ENCODE results near the gene UBE2S. TPM values are rescaled to one million over a fixed set of nuclear protein-coding genes. Genes with fewer than 3 reads are reported as not detected.
A peak's percentile ranks its signal among the peaks of the same experiment; 100 is the strongest.

Gene UBE2S
- total RNA-seq, 1 experiment from 2014 or later = 393 TPM

DNA sequence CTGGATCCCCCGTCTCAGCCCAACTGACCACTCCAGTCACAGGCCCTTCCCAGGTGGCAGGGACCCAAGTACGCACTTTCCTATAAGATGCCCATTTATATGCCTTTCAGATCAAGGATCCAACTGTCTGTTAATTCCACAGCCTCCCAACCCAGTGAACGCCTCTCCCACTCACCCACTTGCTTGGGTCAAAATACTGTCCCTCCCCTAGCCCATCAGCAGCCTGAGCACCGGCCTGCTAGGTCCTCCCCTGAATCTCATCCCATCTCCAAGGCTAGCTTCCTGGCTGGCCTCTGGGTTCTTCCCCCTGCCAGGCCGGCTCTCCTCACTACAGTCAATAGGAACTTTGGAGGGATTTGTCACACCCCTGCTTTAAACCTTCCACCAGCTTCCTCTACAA is 1.9 kb downstream of the UBE2S start:
- no peak overlapping the region for H2BK20ac ChIP-seq (ENCODE audit: low read depth, low read length, poor library complexity, severe bottlenecking)
- H2BK12ac ChIP-seq (ENCODE audit: insufficient read length, low read depth, low read length) = no peak overlapping the region
- no peak overlapping the region for H3K56ac ChIP-seq (ENCODE audit: insufficient read length, low read depth, low read length)
- Mint-ChIP-seq H3K36me3 (ENCODE audit: insufficient read depth in 1 of 3, low read depth in 3 of 3) (peaks cover 51 to 65% (median 61%) of the 10 kb centered on the region in 3 experiments), H3K4me3 (peak overlapping the region; percentile 88 to 90), H3K27me3 (ENCODE audit: low read depth) (peaks cover 15% of the 10 kb centered on the region), H3K4me1 (peaks cover 19 to 42% of the 10 kb centered on the region in 2 experiments), H3K9me3 (peaks cover 20% of the 10 kb centered on the region in 2 experiments), H3K27ac (peak overlapping the region in 2 of 3 experiments; percentile 61 to 79; a peak in 4 of 7 replicates)
- H3K9me3 ChIP-seq (ENCODE audit: control insufficient read depth, low read depth, low read length) = no peaks in the 10 kb centered on the region
- peaks cover 7% of the 10 kb centered on the region for H3K79me1 ChIP-seq (ENCODE audit: insufficient read depth, low read depth, low read length, poor library complexity, severe bottlenecking)
- H3K23ac ChIP-seq (ENCODE audit: insufficient read length, low read depth, low read length) = no peak overlapping the region
- no peak overlapping the region for H4K5ac ChIP-seq (ENCODE audit: insufficient read length, low read depth, low read length)
- no CpG with 5 or more reads among the region's 5 CpGs for WGBS (ENCODE audit: extremely low coverage, insufficient read length, low lambda C conversion rate)
- H3K4me1 ChIP-seq (ENCODE audit: insufficient read depth, low read length) = no peaks in the 10 kb centered on the region; the same call in 1 of the 2 replicates
- H4K91ac ChIP-seq (ENCODE audit: insufficient read length, low read depth, low read length) = no peak overlapping the region
- no peak for DNase-seq
- no peak overlapping the region for H4K8ac ChIP-seq (replicated peaks; ENCODE audit: insufficient read length, low read depth, low read length)
- H3K27ac ChIP-seq (ENCODE audit: insufficient read length, low read depth, low read length) = no peak overlapping the region
- no peak overlapping the region for H3K14ac ChIP-seq (ENCODE audit: insufficient read depth, low read length)
- TF ChIP-seq, protein P1, sequence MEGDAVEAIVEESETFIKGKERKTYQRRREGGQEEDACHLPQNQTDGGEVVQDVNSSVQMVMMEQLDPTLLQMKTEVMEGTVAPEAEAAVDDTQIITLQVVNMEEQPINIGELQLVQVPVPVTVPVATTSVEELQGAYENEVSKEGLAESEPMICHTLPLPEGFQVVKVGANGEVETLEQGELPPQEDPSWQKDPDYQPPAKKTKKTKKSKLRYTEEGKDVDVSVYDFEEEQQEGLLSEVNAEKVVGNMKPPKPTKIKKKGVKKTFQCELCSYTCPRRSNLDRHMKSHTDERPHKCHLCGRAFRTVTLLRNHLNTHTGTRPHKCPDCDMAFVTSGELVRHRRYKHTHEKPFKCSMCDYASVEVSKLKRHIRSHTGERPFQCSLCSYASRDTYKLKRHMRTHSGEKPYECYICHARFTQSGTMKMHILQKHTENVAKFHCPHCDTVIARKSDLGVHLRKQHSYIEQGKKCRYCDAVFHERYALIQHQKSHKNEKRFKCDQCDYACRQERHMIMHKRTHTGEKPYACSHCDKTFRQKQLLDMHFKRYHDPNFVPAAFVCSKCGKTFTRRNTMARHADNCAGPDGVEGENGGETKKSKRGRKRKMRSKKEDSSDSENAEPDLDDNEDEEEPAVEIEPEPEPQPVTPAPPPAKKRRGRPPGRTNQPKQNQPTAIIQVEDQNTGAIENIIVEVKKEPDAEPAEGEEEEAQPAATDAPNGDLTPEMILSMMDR (conservative IDR thresholded peaks at IDR 0.05) = no peak
- H4K20me1 ChIP-seq (ENCODE audit: control insufficient read depth, insufficient read depth, insufficient read length) = no peaks in the 10 kb centered on the region
- no peak overlapping the region for H3T11ph ChIP-seq (ENCODE audit: low read length)
- H2BK15ac ChIP-seq (ENCODE audit: low read depth, low read length) = no peak overlapping the region
- peaks cover 14% of the 10 kb centered on the region; the same call in 1 of the 2 replicates for H3K79me2 ChIP-seq (ENCODE audit: insufficient read depth, low read length)
- peak overlapping the region; percentile 77 for H3K4me2 ChIP-seq (ENCODE audit: insufficient read depth, insufficient read length, low read length)
- no peak overlapping the region for H3K4ac ChIP-seq (ENCODE audit: low read depth, low read length)
- no peak overlapping the region for H2AK5ac ChIP-seq (ENCODE audit: insufficient read length, low read length)
- no peak overlapping the region for H3K18ac ChIP-seq (ENCODE audit: insufficient read length, low read depth, low read length)
- peak overlapping the region; percentile 18 for H3K9ac ChIP-seq (ENCODE audit: extremely low read depth, insufficient read length, low read length)
- no peak overlapping the region for H2BK120ac ChIP-seq (ENCODE audit: low read depth, low read length, poor library complexity, severe bottlenecking)
- no peaks in the 10 kb centered on the region for H3K27me3 ChIP-seq (ENCODE audit: insufficient read depth, low read length)
- peaks cover 6% of the 10 kb centered on the region for H3K23me2 ChIP-seq (ENCODE audit: insufficient read length, low read depth, low read length, poor library complexity, severe bottlenecking)
- no peak overlapping the region for H2BK5ac ChIP-seq (ENCODE audit: insufficient read length, low read length)
- no peak overlapping the region for H2AFZ ChIP-seq (ENCODE audit: low read length)
